Measurements from ENCODE around the gene PADI1.

The PADI1 gene

DNA sequence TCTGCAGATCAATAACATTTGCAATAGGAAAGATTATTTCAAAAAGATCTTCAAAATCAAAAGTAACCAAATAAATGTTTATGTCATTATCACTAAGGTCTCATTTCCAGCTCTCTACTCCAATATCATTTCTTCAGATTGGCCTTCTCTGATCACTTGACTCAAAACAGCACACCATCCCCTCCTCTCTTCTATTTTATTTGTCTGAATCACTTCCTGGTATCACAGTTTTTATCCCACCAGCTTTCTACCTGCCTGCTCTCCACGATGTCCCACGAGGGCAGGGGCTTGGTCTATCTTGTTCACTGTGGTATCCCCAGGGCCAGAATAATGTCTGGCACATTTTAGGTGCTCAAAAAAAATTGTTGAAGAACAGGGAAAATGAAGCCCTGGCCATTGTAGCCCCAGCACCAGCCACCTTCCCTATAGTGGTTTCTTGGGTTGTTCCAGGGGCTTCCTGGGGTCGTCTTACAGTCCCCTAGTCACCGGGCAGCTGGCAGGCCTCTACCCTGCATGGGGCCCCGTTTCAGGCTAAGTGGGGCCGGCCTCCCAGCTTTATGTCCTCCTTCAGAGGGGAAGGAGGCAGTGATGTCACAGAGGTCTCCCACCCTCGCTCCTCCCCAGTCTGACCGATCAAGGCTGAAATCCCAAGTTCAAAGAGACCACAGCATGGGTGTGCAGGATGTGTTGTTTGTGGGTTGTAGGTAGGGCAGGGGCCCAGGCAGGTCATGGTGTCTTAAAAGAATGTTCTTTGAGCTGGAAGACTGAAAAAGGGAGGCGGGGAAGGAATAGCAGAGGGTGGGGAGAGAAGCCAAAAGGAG is 3.5 kb upstream of the PADI1 start:
- Histone ChIP-seq H3K4me1 (ENCODE audit: insufficient read depth, low read length) (0 out of 2 replicates have a peak, but pooled peaks cover 6% of the 10 kb centered on the region), H3K4me2 (ENCODE audit: insufficient read depth, low read length) (no peak overlapping the region), H3K4me3 (ENCODE audit: low read depth in 1 of 2, low read length in 2 of 2) (no peak overlapping the region), H3K27me3 (ENCODE audit: insufficient read depth, low read length, poor library complexity) (peaks cover 19% of the 10 kb centered on the region), H3K9me3 (ENCODE audit: insufficient read depth, low read length, severe bottlenecking) (no peaks in the 10 kb centered on the region), H3K27ac (ENCODE audit: low read length) (no peak overlapping the region), H2AFZ (ENCODE audit: low read depth, low read length) (no peak overlapping the region), H3K36me3 (ENCODE audit: insufficient read depth, low read length) (no peaks in the 10 kb centered on the region), H4K20me1 (ENCODE audit: insufficient read depth, low read length) (0 out of 2 replicates have a peak, but pooled peaks cover 4% of the 10 kb centered on the region), H3K9ac (ENCODE audit: low read depth, low read length) (no peak overlapping the region), H3K79me2 (ENCODE audit: insufficient read depth, low read length) (no peaks in the 10 kb centered on the region)
- TF ChIP-seq EZH2 (IDR thresholded peaks at IDR 0.05; ENCODE audit: borderline replicate concordance, low read depth, low read length, severe bottlenecking), result no peak
- TF ChIP-seq, protein P1, sequence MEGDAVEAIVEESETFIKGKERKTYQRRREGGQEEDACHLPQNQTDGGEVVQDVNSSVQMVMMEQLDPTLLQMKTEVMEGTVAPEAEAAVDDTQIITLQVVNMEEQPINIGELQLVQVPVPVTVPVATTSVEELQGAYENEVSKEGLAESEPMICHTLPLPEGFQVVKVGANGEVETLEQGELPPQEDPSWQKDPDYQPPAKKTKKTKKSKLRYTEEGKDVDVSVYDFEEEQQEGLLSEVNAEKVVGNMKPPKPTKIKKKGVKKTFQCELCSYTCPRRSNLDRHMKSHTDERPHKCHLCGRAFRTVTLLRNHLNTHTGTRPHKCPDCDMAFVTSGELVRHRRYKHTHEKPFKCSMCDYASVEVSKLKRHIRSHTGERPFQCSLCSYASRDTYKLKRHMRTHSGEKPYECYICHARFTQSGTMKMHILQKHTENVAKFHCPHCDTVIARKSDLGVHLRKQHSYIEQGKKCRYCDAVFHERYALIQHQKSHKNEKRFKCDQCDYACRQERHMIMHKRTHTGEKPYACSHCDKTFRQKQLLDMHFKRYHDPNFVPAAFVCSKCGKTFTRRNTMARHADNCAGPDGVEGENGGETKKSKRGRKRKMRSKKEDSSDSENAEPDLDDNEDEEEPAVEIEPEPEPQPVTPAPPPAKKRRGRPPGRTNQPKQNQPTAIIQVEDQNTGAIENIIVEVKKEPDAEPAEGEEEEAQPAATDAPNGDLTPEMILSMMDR (IDR thresholded peaks at IDR 0.05; ENCODE audit: borderline replicate concordance, extremely low read depth, low read length, poor library complexity, severe bottlenecking), result no peak
- DNase-seq (peak; percentile 22), ATAC-seq (ENCODE audit: insufficient read depth, low read depth) (peak; percentile 69)

DNA sequence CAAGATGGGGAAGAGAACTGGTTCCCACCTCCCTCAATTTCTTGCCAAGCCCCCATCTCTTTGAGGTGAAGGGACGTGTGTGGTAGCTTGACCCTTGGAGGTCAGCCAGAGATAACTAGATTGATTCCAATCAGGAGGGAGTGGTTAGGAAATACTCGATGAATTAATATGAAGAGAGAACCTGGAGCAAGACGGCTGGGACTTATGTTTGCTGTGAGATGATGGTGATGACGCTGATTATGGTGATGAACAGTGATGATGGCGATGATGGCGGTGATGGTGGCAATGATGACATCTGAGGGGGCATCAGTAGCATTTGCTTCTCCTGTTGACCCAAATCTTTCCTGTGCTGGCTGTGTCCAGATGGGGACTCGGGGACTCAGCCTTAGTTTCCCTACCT is 724 bp downstream of the PADI1 start:
- Histone ChIP-seq H2AFZ (ENCODE audit: low read depth, low read length) (no peak overlapping the region), H3K9me3 (ENCODE audit: insufficient read depth, low read length, severe bottlenecking) (no peaks in the 10 kb centered on the region), H3K4me1 (ENCODE audit: insufficient read depth, low read length) (0 out of 2 replicates have a peak, but pooled peaks cover 6% of the 10 kb centered on the region), H3K36me3 (ENCODE audit: insufficient read depth, low read length) (no peaks in the 10 kb centered on the region), H3K4me3 (ENCODE audit: low read depth in 1 of 2, low read length in 2 of 2) (no peak overlapping the region), H3K27me3 (ENCODE audit: insufficient read depth, low read length, poor library complexity) (peaks cover 26% of the 10 kb centered on the region), H4K20me1 (ENCODE audit: insufficient read depth, low read length) (peaks cover 13% of the 10 kb centered on the region; the same call in 1 of the 2 replicates), H3K27ac (ENCODE audit: low read length) (no peak overlapping the region), H3K9ac (ENCODE audit: low read depth, low read length) (no peak overlapping the region), H3K4me2 (ENCODE audit: insufficient read depth, low read length) (no peak overlapping the region), H3K79me2 (ENCODE audit: insufficient read depth, low read length) (no peaks in the 10 kb centered on the region)
- no peak for TF ChIP-seq EZH2 (IDR thresholded peaks at IDR 0.05; ENCODE audit: borderline replicate concordance, low read depth, low read length, severe bottlenecking)
- no peak for DNase-seq
- no peak for ATAC-seq (ENCODE audit: insufficient read depth, low read depth)

DNA sequence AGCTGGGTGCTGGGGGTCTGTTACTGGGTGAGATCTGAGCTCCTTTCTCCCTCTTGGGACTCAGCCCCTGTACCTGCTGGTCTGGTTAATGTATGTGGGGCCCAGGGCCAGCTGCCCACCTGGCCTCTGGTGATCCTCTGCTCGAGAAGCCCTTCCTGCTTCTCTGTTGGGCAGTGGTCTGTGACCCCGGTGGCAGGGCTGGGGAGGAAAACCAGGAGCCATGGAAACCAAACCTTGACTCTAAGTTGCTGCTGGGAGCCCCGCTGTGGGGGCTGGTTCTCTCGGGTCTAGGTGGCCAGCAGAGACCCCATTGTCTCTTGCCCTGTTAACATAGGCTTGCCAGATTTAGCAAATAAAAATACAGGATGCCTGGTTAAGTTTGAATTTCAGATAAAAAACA is 1.3 kb downstream of the PADI1 start:
- no peak overlapping the region for H3K4me3 ChIP-seq (ENCODE audit: low read depth in 1 of 2, low read length in 2 of 2)
- DNase-seq, result no peak
- TF ChIP-seq, protein P1 (IDR thresholded peaks at IDR 0.05; ENCODE audit: borderline replicate concordance, extremely low read depth, low read length, poor library complexity, severe bottlenecking), result no peak
- no peak for TF ChIP-seq EZH2 (IDR thresholded peaks at IDR 0.05; ENCODE audit: borderline replicate concordance, low read depth, low read length, severe bottlenecking)
- H4K20me1 ChIP-seq (ENCODE audit: insufficient read depth, low read length), result peaks cover 13% of the 10 kb centered on the region; the same call in 1 of the 2 replicates
- no peaks in the 10 kb centered on the region for H3K79me2 ChIP-seq (ENCODE audit: insufficient read depth, low read length)
- no peak overlapping the region for H2AFZ ChIP-seq (ENCODE audit: low read depth, low read length)
- H3K36me3 ChIP-seq (ENCODE audit: insufficient read depth, low read length), result no peaks in the 10 kb centered on the region
- H3K9ac ChIP-seq (ENCODE audit: low read depth, low read length), result no peak overlapping the region
- 0 out of 2 replicates have a peak, but pooled peaks cover 6% of the 10 kb centered on the region for H3K4me1 ChIP-seq (ENCODE audit: insufficient read depth, low read length)
- H3K27me3 ChIP-seq (ENCODE audit: insufficient read depth, low read length, poor library complexity), result peaks cover 22% of the 10 kb centered on the region
- no peak overlapping the region for H3K27ac ChIP-seq (ENCODE audit: low read length)
- no peak for ATAC-seq (ENCODE audit: insufficient read depth, low read depth)
- H3K4me2 ChIP-seq (ENCODE audit: insufficient read depth, low read length), result no peak overlapping the region
- H3K9me3 ChIP-seq (ENCODE audit: insufficient read depth, low read length, severe bottlenecking), result no peaks in the 10 kb centered on the region

DNA sequence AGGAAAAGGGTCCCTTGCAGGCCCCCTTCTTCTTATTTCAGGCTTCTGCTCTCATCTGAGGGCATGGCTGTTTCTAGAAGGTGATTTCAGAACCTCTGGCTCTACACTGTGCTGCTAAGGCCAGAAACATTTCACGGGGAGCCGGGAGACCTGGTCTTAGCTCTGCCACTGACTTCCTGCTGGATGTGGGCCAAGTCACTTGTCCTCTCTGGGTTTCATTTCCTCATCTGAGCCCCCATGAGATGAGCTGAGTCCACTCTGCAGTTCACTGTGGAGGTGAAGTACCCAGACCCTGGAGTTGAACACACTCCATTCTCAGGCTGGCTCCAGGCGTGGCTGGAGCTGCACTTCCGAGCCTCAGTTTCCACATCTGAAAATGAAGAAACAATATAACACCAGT is 2.1 kb downstream of the PADI1 start:
- no peak overlapping the region for H3K4me2 ChIP-seq (ENCODE audit: insufficient read depth, low read length)
- H3K4me1 ChIP-seq (ENCODE audit: insufficient read depth, low read length), result peaks cover 3% of the 10 kb centered on the region; the same call in 1 of the 2 replicates
- H3K79me2 ChIP-seq (ENCODE audit: insufficient read depth, low read length), result no peaks in the 10 kb centered on the region
- H3K27me3 ChIP-seq (ENCODE audit: insufficient read depth, low read length, poor library complexity), result peaks cover 19% of the 10 kb centered on the region
- no peak overlapping the region for H2AFZ ChIP-seq (ENCODE audit: low read depth, low read length)
- no peak for ATAC-seq (ENCODE audit: insufficient read depth, low read depth)
- DNase-seq, result no peak
- H3K9ac ChIP-seq (ENCODE audit: low read depth, low read length), result no peak overlapping the region
- H3K4me3 ChIP-seq (ENCODE audit: low read depth in 1 of 2, low read length in 2 of 2), result no peak overlapping the region
- no peaks in the 10 kb centered on the region for H3K36me3 ChIP-seq (ENCODE audit: insufficient read depth, low read length)
- H3K27ac ChIP-seq (ENCODE audit: low read length), result no peak overlapping the region
- H3K9me3 ChIP-seq (ENCODE audit: insufficient read depth, low read length, severe bottlenecking), result no peaks in the 10 kb centered on the region
- TF ChIP-seq EZH2 (IDR thresholded peaks at IDR 0.05; ENCODE audit: borderline replicate concordance, low read depth, low read length, severe bottlenecking), result no peak
- TF ChIP-seq, protein P1 (IDR thresholded peaks at IDR 0.05; ENCODE audit: borderline replicate concordance, extremely low read depth, low read length, poor library complexity, severe bottlenecking), result no peak
- H4K20me1 ChIP-seq (ENCODE audit: insufficient read depth, low read length), result peaks cover 17% of the 10 kb centered on the region
